ENCODE results near the gene BLID.

The BLID gene

DNA sequence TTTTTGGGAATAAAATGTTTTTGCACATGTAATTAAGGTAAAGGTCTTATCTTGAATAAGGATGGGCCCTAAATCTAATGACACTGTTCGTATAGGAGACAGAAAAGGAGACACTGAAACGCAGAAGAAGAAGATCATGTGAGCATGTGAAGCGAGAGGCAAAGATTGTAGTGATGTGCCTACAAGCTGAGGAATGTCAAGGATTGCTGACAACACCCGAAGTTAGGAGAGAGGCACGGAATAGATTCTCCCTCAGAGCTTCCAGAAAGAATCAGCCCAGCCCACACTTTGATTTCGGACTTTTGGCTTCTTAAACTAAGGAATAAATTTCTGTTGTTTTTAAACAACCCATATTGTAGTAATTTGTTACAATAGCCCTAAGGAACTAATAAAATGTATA is 4.1 kb upstream of the BLID start:
- Histone ChIP-seq H3K27ac (ENCODE audit: low read depth, low read length, severe bottlenecking) (no peak overlapping the region), H3K4me3 (ENCODE audit: extremely low read depth, insufficient read depth, low read length, poor library complexity, severe bottlenecking) (no peak overlapping the region), H3K9me3 (ENCODE audit: control insufficient read depth, low read length) (no peaks in the 10 kb centered on the region), H3K36me3 (ENCODE audit: control insufficient read depth, insufficient read depth, low read length) (no peaks in the 10 kb centered on the region), H3K4me1 (ENCODE audit: control insufficient read depth, insufficient read depth, low read length, poor library complexity, severe bottlenecking) (peaks cover 3% of the 10 kb centered on the region)
- WGBS, 2 experiments (ENCODE audit: insufficient coverage in 2 of 2), result 80 to 84% methylated on average over 4 of the region's 6 CpGs

DNA sequence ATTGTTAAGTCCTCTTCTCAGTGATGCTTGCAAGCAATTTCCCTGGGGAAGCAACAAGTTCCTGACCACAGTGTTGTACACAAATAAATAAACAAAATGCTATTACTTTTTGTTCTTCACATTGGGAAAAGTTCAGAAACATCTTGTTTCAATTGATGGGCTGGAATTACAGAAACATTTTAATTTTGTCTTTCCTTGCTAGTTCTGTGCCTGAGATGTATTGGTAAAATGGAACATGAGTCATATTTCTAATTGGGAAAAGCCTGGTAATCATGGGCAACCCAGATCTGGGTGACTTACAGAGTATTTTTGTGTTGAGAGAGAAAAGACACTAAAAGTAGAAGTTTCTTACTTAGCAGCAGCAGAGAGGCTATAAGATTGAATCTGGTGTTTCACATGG is 576 bp upstream of the BLID start:
- Histone ChIP-seq H3K4me3 (ENCODE audit: extremely low read depth, insufficient read depth, low read length, poor library complexity, severe bottlenecking) (no peak overlapping the region), H3K36me3 (ENCODE audit: control insufficient read depth, insufficient read depth, low read length) (no peaks in the 10 kb centered on the region), H3K4me1 (ENCODE audit: control insufficient read depth, insufficient read depth, low read length, poor library complexity, severe bottlenecking) (peaks cover 3% of the 10 kb centered on the region), H3K9me3 (ENCODE audit: control insufficient read depth, low read length) (no peaks in the 10 kb centered on the region), H3K27ac (ENCODE audit: low read depth, low read length, severe bottlenecking) (no peak overlapping the region)

DNA sequence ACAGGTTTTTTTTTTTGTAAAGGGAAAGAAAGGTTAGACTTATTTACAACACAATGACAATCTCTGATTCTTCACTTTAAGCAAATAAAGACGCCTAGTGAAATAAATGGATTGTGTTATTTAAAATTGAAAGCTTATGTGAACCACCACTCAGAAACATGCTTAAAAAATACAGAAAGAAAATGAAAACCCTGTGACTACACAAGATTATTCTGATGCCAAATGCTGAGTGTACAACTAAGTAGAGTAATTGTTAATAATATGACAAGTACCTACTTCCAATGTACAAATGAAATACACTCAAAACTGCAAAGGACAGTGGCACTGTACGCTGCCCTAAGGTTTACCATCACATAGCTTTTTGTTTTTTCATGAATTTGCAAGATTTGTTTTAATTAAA is 1.0 kb downstream of the BLID start:
- H3K36me3 ChIP-seq (ENCODE audit: control insufficient read depth, insufficient read depth, low read length), result no peaks in the 10 kb centered on the region
- no peak overlapping the region for H3K27ac ChIP-seq (ENCODE audit: low read depth, low read length, severe bottlenecking)
- H3K9me3 ChIP-seq (ENCODE audit: control insufficient read depth, low read length), result no peaks in the 10 kb centered on the region
- WGBS, 2 experiments (ENCODE audit: insufficient coverage in 2 of 2), result no CpG with 5 or more reads among the region's 2 CpGs
- no peak overlapping the region for H3K4me3 ChIP-seq (ENCODE audit: extremely low read depth, insufficient read depth, low read length, poor library complexity, severe bottlenecking)
- peaks cover 3% of the 10 kb centered on the region for H3K4me1 ChIP-seq (ENCODE audit: control insufficient read depth, insufficient read depth, low read length, poor library complexity, severe bottlenecking)

DNA sequence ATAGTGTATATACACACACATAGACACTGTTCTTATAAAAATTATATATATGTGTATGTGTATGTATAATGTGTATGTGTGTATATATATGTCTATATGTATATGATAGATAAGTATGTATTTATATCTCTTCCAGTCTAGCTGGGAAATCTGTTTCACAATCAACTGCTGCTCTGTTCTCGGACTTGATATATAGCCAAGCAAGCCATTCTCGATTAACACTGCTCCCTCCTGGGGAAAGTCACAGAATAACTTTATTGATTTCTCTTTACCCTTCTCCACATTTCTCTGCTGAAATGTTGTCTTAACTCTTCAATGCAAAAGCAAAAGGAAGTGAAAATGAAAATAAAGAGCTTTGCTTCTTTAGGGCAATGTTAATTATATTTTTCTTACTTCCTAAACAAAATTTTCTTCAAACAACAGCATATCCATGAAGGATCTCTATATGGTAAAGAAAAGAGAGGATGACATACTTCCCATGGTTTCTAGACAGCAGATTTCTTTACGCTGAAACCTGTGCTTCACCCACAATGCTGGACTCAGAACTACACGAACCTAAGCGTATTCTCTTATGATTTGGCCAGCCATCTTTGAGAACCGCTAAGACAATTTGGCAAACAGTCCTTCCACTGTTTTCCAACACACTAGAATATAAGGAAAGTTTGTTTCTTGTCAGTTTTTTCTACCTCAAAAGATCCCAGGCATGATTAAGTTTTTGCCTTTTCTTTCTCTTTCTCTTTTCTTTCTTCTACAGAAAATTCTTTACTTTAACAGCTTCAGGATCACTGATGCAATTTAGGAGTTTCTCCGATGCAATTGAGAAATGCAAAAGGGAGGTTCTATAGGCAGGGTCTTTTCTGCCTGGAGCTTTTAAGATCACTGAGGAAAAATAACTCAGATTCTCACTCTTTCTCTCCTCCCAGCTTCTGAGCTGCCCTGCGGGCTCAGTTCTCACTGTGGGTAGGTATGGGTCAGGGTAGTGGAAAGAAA is 1.9 kb downstream of the BLID start:
- Histone ChIP-seq H3K36me3 (ENCODE audit: control insufficient read depth, insufficient read depth, low read length) (no peaks in the 10 kb centered on the region), H3K4me1 (ENCODE audit: control insufficient read depth, insufficient read depth, low read length, poor library complexity, severe bottlenecking) (peaks cover 3% of the 10 kb centered on the region), H3K9me3 (ENCODE audit: control insufficient read depth, low read length) (no peaks in the 10 kb centered on the region), H3K4me3 (ENCODE audit: extremely low read depth, insufficient read depth, low read length, poor library complexity, severe bottlenecking) (no peak overlapping the region), H3K27ac (ENCODE audit: low read depth, low read length, severe bottlenecking) (no peak overlapping the region)
- 80 to 96% methylated on average over 5 of the region's 8 CpGs for WGBS, 2 experiments (ENCODE audit: insufficient coverage in 2 of 2)

DNA sequence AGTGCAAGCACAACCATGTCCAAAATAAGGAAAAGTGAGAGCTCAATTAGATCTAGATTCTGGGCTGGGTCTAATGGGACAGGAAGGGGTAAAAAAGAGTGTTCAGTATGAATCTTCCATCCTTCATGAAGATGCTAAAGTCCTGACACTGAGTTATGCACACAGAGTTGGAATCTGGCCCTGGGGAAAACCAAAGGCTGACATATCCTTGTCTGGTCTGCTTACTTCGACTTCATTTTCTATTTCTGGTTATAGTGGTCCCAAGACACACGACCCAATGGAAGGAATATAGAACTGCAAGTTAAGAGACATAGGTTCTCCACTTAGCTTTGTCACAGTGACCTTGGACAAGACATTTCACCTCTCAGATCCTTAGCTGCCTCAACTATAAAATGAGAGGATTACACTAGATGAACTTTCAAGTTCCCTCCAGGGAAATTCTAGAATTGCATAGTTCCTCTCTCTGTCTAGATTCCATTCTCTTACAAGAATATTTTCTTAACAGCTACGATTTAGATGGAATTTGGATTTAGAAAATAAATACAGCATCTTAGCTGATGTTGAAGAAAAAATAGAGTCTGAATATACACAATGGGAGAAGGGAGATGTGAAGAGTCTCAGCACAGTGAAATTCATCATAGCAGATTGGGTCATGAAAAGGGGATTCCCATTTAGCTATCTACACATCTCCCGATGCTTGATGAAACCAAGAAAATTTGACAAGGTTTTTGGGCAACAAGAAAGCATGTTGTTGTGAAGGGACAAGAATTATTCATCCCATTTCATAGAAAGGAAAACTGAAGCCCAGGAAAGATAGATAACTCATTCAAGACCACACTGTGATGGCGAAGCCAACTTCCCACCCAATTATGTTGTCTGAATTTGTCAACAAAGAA is 3.3 kb downstream of the BLID start:
- WGBS, 2 experiments (ENCODE audit: insufficient coverage in 2 of 2), result 95 to 100% methylated on average over 1 to 4 of the region's 5 CpGs
- Histone ChIP-seq H3K4me3 (ENCODE audit: extremely low read depth, insufficient read depth, low read length, poor library complexity, severe bottlenecking) (no peak overlapping the region), H3K4me1 (ENCODE audit: control insufficient read depth, insufficient read depth, low read length, poor library complexity, severe bottlenecking) (peaks cover 3% of the 10 kb centered on the region)

DNA sequence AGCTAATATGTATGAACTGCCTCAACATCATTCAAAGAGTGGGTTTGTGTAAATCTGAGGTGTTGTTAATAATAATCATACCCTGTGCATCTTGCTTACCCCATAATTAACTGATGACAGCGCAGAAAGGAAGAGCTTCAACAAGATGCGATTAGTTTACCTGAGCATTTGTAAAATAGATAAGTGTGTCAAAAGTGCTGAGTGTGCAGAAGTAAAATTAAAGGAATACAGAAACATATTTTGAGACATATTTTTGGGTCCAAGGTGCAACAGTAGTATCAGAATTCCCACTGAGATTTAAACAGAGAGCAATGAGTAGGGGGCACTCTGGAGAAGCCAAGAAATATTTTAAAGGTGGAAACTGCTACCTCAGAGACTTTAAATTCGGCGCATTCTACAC is 6.1 kb downstream of the BLID start:
- 92 to 100% methylated on average over 2 to 3 of the region's 4 CpGs for WGBS, 2 experiments (ENCODE audit: insufficient coverage in 2 of 2)
- no peaks in the 10 kb centered on the region for H3K9me3 ChIP-seq (ENCODE audit: control insufficient read depth, low read length)
- no peak overlapping the region for H3K4me3 ChIP-seq (ENCODE audit: extremely low read depth, insufficient read depth, low read length, poor library complexity, severe bottlenecking)
- no peak overlapping the region for H3K27ac ChIP-seq (ENCODE audit: low read depth, low read length, severe bottlenecking)
- H3K36me3 ChIP-seq (ENCODE audit: control insufficient read depth, insufficient read depth, low read length), result no peaks in the 10 kb centered on the region
- H3K4me1 ChIP-seq (ENCODE audit: control insufficient read depth, insufficient read depth, low read length, poor library complexity, severe bottlenecking), result peaks cover 4% of the 10 kb centered on the region

More for the DNA sequence above, 3.3 kb downstream of the BLID start:
- Histone ChIP-seq H3K27ac (ENCODE audit: low read depth, low read length, severe bottlenecking) (no peak overlapping the region), H3K36me3 (ENCODE audit: control insufficient read depth, insufficient read depth, low read length) (no peaks in the 10 kb centered on the region), H3K9me3 (ENCODE audit: control insufficient read depth, low read length) (no peaks in the 10 kb centered on the region)

DNA sequence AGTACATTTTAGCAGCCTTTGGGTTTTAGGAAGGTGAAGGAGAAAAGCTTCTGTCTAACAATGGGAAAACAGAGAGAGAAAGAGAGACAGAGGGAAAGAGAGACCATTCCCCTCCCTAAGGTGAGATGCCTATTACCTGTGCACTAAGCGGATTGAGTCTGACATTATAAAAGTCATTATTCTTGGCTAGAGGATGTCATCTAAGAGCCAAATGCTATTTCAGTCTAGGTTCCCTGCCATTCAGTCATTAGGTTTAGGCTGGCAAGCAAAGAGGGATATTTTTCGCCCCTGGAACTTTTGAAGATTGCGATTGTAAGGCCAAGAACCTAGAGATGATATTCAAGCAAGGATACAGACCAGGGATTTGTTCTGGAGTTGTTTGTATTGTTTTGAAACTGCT is 7.2 kb downstream of the BLID start:
- Histone ChIP-seq H3K4me1 (ENCODE audit: control insufficient read depth, insufficient read depth, low read length, poor library complexity, severe bottlenecking) (peaks cover 12% of the 10 kb centered on the region), H3K27ac (ENCODE audit: low read depth, low read length, severe bottlenecking) (no peak overlapping the region), H3K4me3 (ENCODE audit: extremely low read depth, insufficient read depth, low read length, poor library complexity, severe bottlenecking) (no peak overlapping the region), H3K9me3 (ENCODE audit: control insufficient read depth, low read length) (no peaks in the 10 kb centered on the region), H3K36me3 (ENCODE audit: control insufficient read depth, insufficient read depth, low read length) (no peaks in the 10 kb centered on the region)
- WGBS, 2 experiments (ENCODE audit: insufficient coverage in 2 of 2), result 94 to 98% methylated on average over 3 of the region's 3 CpGs

DNA sequence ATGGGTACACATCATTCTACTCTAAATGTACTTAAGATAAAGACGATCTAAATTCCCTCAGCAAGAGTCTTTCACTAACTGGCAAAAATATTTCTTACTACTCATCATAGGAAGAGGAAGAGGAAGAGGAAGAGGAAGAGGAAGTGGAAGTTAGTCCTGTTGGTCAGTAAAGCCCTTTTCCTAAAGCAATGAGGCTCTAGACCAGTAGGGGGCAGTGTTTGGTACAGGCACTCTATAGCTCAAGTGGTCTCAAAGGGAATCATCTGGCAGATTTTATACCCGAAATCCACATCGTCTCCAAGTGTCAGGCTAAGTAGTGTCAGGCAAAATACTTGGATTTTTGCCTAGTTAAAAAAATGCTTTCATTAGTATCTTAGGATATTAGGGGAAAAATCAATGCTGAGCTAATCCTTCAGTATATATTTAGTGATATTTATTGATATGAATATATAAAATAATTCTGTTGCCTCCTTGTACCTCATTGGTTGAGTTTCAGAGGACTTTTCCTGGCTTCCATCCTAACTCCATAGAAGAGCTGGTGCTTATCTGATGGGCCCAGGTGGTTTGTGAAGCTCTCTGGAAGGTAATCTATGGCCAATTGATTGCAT is 7.7 kb downstream of the BLID start:
- Histone ChIP-seq H3K9me3 (ENCODE audit: control insufficient read depth, low read length) (no peaks in the 10 kb centered on the region), H3K36me3 (ENCODE audit: control insufficient read depth, insufficient read depth, low read length) (no peaks in the 10 kb centered on the region), H3K27ac (ENCODE audit: low read depth, low read length, severe bottlenecking) (no peak overlapping the region), H3K4me1 (ENCODE audit: control insufficient read depth, insufficient read depth, low read length, poor library complexity, severe bottlenecking) (peaks cover 12% of the 10 kb centered on the region), H3K4me3 (ENCODE audit: extremely low read depth, insufficient read depth, low read length, poor library complexity, severe bottlenecking) (no peak overlapping the region)
- 82 to 92% methylated on average over 2 of the region's 3 CpGs for WGBS, 2 experiments (ENCODE audit: insufficient coverage in 2 of 2)

DNA sequence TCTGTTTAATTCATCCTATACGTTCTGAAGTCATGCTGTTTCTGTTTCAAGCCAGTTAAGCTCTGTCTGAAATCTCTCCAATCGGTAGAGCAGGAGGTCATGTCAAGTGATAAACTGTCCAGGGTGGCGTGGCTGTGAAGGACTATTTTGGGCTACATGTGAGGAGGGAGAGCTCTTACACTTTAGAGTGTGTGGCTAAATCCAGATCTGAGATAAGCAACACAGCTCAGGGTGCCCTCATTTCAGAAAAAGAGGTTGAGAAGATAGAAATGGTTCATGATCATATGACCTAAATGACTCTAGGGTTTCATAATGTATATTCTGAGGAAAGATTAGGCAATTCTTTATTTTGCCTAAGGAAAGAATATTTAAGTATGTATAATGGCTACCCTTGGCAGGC is 8.4 kb downstream of the BLID start:
- Histone ChIP-seq H3K4me3 (ENCODE audit: extremely low read depth, insufficient read depth, low read length, poor library complexity, severe bottlenecking) (no peak overlapping the region), H3K9me3 (ENCODE audit: control insufficient read depth, low read length) (no peaks in the 10 kb centered on the region), H3K27ac (ENCODE audit: low read depth, low read length, severe bottlenecking) (no peak overlapping the region), H3K4me1 (ENCODE audit: control insufficient read depth, insufficient read depth, low read length, poor library complexity, severe bottlenecking) (peaks cover 14% of the 10 kb centered on the region), H3K36me3 (ENCODE audit: control insufficient read depth, insufficient read depth, low read length) (no peaks in the 10 kb centered on the region)
- 89 to 94% methylated on average over 2 to 3 of the region's 3 CpGs for WGBS, 2 experiments (ENCODE audit: insufficient coverage in 2 of 2)

DNA sequence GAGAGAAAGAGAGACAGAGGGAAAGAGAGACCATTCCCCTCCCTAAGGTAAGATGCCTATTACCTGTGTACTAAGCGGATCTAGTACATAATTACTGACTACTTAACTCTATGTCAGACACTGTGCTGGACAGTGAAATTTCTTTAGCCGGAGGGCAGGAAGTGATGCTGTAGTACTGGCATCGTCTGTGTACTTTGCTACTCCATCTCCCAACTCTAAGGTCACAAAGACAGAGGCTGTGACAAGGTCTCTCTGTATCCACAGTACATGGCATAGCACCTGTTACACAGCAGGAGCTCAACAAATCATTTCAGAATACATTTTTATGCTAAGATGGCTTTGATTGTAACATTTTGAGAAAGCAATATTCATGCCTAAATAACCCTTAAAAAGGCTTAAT is 9.0 kb downstream of the BLID start:
- Histone ChIP-seq H3K4me1 (ENCODE audit: control insufficient read depth, insufficient read depth, low read length, poor library complexity, severe bottlenecking) (peaks cover 19% of the 10 kb centered on the region), H3K36me3 (ENCODE audit: control insufficient read depth, insufficient read depth, low read length) (no peaks in the 10 kb centered on the region), H3K27ac (ENCODE audit: low read depth, low read length, severe bottlenecking) (no peak overlapping the region), H3K9me3 (ENCODE audit: control insufficient read depth, low read length) (no peaks in the 10 kb centered on the region), H3K4me3 (ENCODE audit: extremely low read depth, insufficient read depth, low read length, poor library complexity, severe bottlenecking) (no peak overlapping the region)
- 61% methylated on average over 3 of the region's 3 CpGs; no CpG with 5 or more reads in 1 of the 2 experiments for WGBS, 2 experiments (ENCODE audit: insufficient coverage in 2 of 2)

All from mesodermal cell (in vitro differentiated cells).